ENCODE measurements around the gene NEURL2. TPM values are rescaled to one million over a fixed set of nuclear protein-coding genes. Genes with fewer than 3 reads are reported as not detected.

The NEURL2 gene
- total RNA-seq, 4 donors from 2014 or later, result 6.5 to 12.9 (median 9.5) TPM

- no peak for DNase-seq (ENCODE audit: low spot score in 2 of 2)
- intact Hi-C loops (cut with DNase I; ENCODE audit: low total_unique reads), result no loop called here
- WGBS, 2 donors, result 80 to 82% methylated on average over 9 of the region's 9 CpGs
- TF ChIP-seq CTCF (IDR thresholded peaks at IDR 0.05) (no peak), POLR2A (IDR thresholded peaks at IDR 0.05) (no peak)
- H3K4me3 ChIP-seq (ENCODE audit: low read depth, poor library complexity, severe bottlenecking), result no peak overlapping the region
These were observed 29.7 kb upstream of the NEURL2 start for GRCh38 chr20:45920462-45921336.

- intact Hi-C loops (cut with DNase I; ENCODE audit: low total_unique reads), result no loop called here
- WGBS, 2 donors, result 61 to 69% methylated on average over 11 of the region's 11 CpGs
- no peak for TF ChIP-seq CTCF (IDR thresholded peaks at IDR 0.05)
- TF ChIP-seq POLR2A (IDR thresholded peaks at IDR 0.05), result no peak
- H3K4me3 ChIP-seq (ENCODE audit: low read depth, poor library complexity, severe bottlenecking), result no peak overlapping the region
- no peak for DNase-seq (ENCODE audit: low spot score in 2 of 2)
These were observed 28.8 kb upstream of the NEURL2 start for GRCh38 chr20:45919542-45920399.

- no peak overlapping the region for H3K4me3 ChIP-seq (ENCODE audit: low read depth, poor library complexity, severe bottlenecking)
- DNase-seq (ENCODE audit: low spot score in 2 of 2), result no peak
- intact Hi-C loops (cut with DNase I; ENCODE audit: low total_unique reads), result no loop called here
- TF ChIP-seq POLR2A (IDR thresholded peaks at IDR 0.05), result no peak
- TF ChIP-seq CTCF (IDR thresholded peaks at IDR 0.05), result no peak
- 74 to 77% methylated on average over 12 of the region's 12 CpGs for WGBS, 2 donors
These were observed 27.9 kb upstream of the NEURL2 start for GRCh38 chr20:45918779-45919537.

GRCh38 chr20:45918182-45918737 is 27.3 kb upstream of the NEURL2 start:
- H3K4me3 ChIP-seq (ENCODE audit: low read depth, poor library complexity, severe bottlenecking), result no peak overlapping the region
- DNase-seq (ENCODE audit: low spot score in 2 of 2), result no peak
- WGBS, 2 donors, result 51 to 63% methylated on average over 5 of the region's 5 CpGs
- TF ChIP-seq POLR2A (IDR thresholded peaks at IDR 0.05), result no peak
- TF ChIP-seq CTCF (IDR thresholded peaks at IDR 0.05), result no peak
- intact Hi-C loops (cut with DNase I; ENCODE audit: low total_unique reads), result no loop called here

GRCh38 chr20:45917790-45918141 is 26.8 kb upstream of the NEURL2 start:
- intact Hi-C loops (cut with DNase I; ENCODE audit: low total_unique reads), result no loop called here
- TF ChIP-seq POLR2A (IDR thresholded peaks at IDR 0.05) (no peak), CTCF (IDR thresholded peaks at IDR 0.05) (no peak)
- WGBS, 2 donors, result 46 to 51% methylated on average over 5 of the region's 5 CpGs
- DNase-seq (ENCODE audit: low spot score in 2 of 2), result no peak
- no peak overlapping the region for H3K4me3 ChIP-seq (ENCODE audit: low read depth, poor library complexity, severe bottlenecking)

Measured in lower leg skin (tissue), 4 donors.